Hepatocyte (in vitro differentiated cells): ENCODE results near the gene PDE4D. TPM values are rescaled to one million over a fixed set of nuclear protein-coding genes. Genes with fewer than 3 reads are reported as not detected.

Experiments
- DNase-seq: peaks from one replicate; pipeline ENCODE4 v3.0.0-alpha.2; 2016; ENCODE audit warnings: low spot score
- H2AFZ ChIP-seq: fragments of 200-600 bp; sonication (generic); 2 replicates; pipeline ENCODE4 v1.6.0; 2016; ENCODE audit warnings: antibody characterized with exemption, mild to moderate bottlenecking
- H3K27ac ChIP-seq: fragments of 200-600 bp; sonication (generic); 2 replicates; pipeline ENCODE4 v1.5.1; 2016; ENCODE audit warnings: mild to moderate bottlenecking
- H3K27me3 ChIP-seq: fragments of 200-600 bp; sonication (generic); 2 replicates; pipeline ENCODE4 v1.6.1; 2016
- H3K36me3 ChIP-seq: fragments of 200-600 bp; sonication (generic); replicated peaks from 2 replicates; pipeline ENCODE4 v1.5.1; 2016; ENCODE audit warnings: low read depth; ENCODE audit not compliant: insufficient read depth
- H3K4me1 ChIP-seq: fragments of 200-600 bp; sonication (generic); 2 replicates; pipeline ENCODE4 v1.5.1; 2016; ENCODE audit warnings: mild to moderate bottlenecking, moderate library complexity; ENCODE audit not compliant: insufficient read depth
- H3K4me2 ChIP-seq: fragments of 200-600 bp; sonication (generic); 2 replicates; pipeline ENCODE4 v1.6.0; 2016
- H3K4me3 ChIP-seq: fragments of 200-600 bp; sonication (generic); 2 replicates; pipeline ENCODE4 v1.5.1; 2016; ENCODE audit warnings: mild to moderate bottlenecking
- H3K79me2 ChIP-seq: fragments of 200-600 bp; sonication (generic); 2 replicates; pipeline ENCODE4 v1.6.0; 2017; ENCODE audit warnings: mild to moderate bottlenecking
- H3K9me2 ChIP-seq: fragments of 200-600 bp; sonication (generic); replicated peaks from 2 replicates; pipeline ENCODE4 v1.6.0; 2017; ENCODE audit warnings: mild to moderate bottlenecking; ENCODE audit not compliant: insufficient read depth
- H3K9me3 ChIP-seq: fragments of 200-600 bp; sonication (generic); 2 replicates; pipeline ENCODE4 v1.5.1; 2016; ENCODE audit warnings: low read depth, mild to moderate bottlenecking
- H4K20me1 ChIP-seq: fragments of 200-600 bp; sonication (generic); 2 replicates; pipeline ENCODE4 v1.6.0; 2016; ENCODE audit warnings: mild to moderate bottlenecking; ENCODE audit not compliant: insufficient read depth, poor library complexity, severe bottlenecking
- EZH2 ChIP-seq: fragments of 200-600 bp; sonication (generic); IDR thresholded peaks from 2 replicates; pipeline ENCODE4 v1.6.1; 2016; ENCODE audit warnings: antibody characterized with exemption, mild to moderate bottlenecking, borderline replicate concordance
- EZH2phosphoT487 ChIP-seq: fragments of 200-600 bp; sonication (generic); IDR thresholded peaks from one replicate; pipeline ENCODE4 v1.6.1; 2018; ENCODE audit warnings: antibody characterized with exemption, mild to moderate bottlenecking, low read depth, moderate library complexity; ENCODE audit not compliant: unreplicated experiment, severe bottlenecking
- WGBS: methylation state at CpG from one replicate; pipeline ENCODE4 v1.1.6; 2016; ENCODE audit warnings: low lambda C conversion rate; ENCODE audit errors: missing lambda C conversion rate; 5-methylcytosine and 5-hydroxymethylcytosine counted together
- polyA plus RNA-seq: library from polyadenylated mRNA; unstranded; fragments of >200 nt; fragmentation: Nextera tagmentation; extraction: Ambion mirVana; gene quantifications from 2 replicates; pipeline ENCODE4 v1.2.1, GENCODE V29; 2016
- total RNA-seq: library from RNA; depleted of rRNA; stranded (reverse); fragments of >200 nt; gene quantifications from 2 replicates; pipeline ENCODE4 v1.2.3, GENCODE V29; 2014
- TF ChIP-seq, protein P1 (sequence below): fragments of 200-600 bp; sonication (generic); IDR thresholded peaks from 2 replicates; pipeline ENCODE4 v1.5.1; 2016; ENCODE audit warnings: antibody characterized with exemption, mild to moderate bottlenecking; ENCODE audit not compliant: poor library complexity

Gene PDE4D
- total and polyA plus RNA-seq, 2 experiments from 2014 or later = 14.5 to 45.2 TPM

DNA sequence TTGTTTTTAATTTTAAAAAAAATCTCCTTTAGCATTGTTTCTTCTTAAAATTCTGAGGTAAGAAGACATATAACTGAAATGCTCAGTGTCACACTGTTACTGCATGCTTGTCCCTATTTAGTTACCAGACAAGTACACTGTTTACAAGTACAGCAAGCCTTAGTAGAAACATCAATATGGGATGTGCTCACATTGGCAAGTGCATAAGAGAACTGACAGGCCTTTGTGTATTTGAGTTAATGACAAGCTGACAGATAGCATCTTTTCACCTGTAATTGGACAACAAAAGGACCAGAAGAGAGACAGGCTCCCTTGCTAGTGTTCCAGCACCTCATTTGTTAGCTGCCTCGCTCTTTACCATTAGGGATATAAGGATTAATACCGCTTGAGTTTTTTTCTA lies 63.6 kb downstream of the PDE4D start:
- TF ChIP-seq EZH2 (no peak), EZH2phosphoT487 (no peak)
- TF ChIP-seq, protein P1, sequence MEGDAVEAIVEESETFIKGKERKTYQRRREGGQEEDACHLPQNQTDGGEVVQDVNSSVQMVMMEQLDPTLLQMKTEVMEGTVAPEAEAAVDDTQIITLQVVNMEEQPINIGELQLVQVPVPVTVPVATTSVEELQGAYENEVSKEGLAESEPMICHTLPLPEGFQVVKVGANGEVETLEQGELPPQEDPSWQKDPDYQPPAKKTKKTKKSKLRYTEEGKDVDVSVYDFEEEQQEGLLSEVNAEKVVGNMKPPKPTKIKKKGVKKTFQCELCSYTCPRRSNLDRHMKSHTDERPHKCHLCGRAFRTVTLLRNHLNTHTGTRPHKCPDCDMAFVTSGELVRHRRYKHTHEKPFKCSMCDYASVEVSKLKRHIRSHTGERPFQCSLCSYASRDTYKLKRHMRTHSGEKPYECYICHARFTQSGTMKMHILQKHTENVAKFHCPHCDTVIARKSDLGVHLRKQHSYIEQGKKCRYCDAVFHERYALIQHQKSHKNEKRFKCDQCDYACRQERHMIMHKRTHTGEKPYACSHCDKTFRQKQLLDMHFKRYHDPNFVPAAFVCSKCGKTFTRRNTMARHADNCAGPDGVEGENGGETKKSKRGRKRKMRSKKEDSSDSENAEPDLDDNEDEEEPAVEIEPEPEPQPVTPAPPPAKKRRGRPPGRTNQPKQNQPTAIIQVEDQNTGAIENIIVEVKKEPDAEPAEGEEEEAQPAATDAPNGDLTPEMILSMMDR = no peak
- 90% methylated on average over 2 of the region's 2 CpGs for WGBS

DNA sequence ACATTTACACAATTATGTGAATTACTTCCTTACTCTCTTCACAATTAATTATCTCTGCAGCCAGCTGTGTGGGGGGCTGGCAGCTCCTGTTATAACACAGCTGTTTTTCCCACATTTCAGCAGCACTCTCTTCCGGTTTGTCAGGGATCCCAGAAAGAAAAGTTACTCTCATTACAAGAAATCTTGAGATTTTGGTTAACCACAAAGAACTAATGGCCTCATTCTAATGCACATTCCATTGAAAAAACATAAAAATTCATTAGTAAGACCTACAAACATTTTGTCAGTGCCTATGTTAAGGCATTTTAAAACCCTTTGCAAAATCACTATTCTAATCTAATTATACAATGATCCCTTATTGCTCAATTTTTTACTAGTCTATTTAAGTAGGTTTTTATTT lies 64.1 kb downstream of the PDE4D start:
- Histone ChIP-seq H4K20me1 (no peaks in the 10 kb centered on the region), H3K9me3 (no peaks in the 10 kb centered on the region), H3K4me3 (no peak overlapping the region), H3K79me2 (no peaks in the 10 kb centered on the region), H3K4me1 (no peaks in the 10 kb centered on the region), H3K4me2 (no peak overlapping the region), H3K27me3 (no peaks in the 10 kb centered on the region), H2AFZ (no peak overlapping the region), H3K9me2 (no peaks in the 10 kb centered on the region), H3K36me3 (no peaks in the 10 kb centered on the region), H3K27ac (no peak overlapping the region)
- TF ChIP-seq EZH2phosphoT487 (no peak), EZH2 (no peak)
- TF ChIP-seq, protein P1 = no peak
- WGBS = 58% methylated on average over 1 of the region's 1 CpG
- no peak for DNase-seq

More for the DNA sequence above, 63.6 kb downstream of the PDE4D start:
- Histone ChIP-seq H3K79me2 (no peaks in the 10 kb centered on the region), H2AFZ (no peak overlapping the region), H3K36me3 (no peaks in the 10 kb centered on the region), H3K27me3 (no peaks in the 10 kb centered on the region), H3K27ac (no peak overlapping the region), H3K4me3 (no peak overlapping the region), H3K4me1 (no peaks in the 10 kb centered on the region), H3K4me2 (no peak overlapping the region), H3K9me2 (no peaks in the 10 kb centered on the region), H4K20me1 (no peaks in the 10 kb centered on the region), H3K9me3 (no peaks in the 10 kb centered on the region)
- DNase-seq = no peak

DNA sequence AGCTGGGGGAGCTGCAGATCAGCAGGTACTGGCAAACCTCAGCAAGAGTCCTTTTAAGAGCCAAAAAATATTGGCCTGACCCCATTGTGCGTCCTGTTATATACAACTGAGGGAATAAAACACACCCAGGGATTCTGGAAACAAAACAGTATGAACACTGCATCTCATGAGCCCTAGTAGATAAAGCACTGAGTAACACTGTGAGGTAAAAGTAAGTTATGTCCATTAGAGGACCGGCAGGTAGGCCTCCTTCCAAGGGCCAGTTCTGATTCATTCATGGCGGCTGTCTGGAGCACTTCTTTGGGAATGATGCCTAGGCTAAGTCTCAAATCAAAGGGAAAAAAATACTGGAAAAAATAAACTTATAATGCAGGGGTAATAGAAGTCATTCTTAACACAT lies 64.9 kb downstream of the PDE4D start:
- Histone ChIP-seq H3K36me3 (no peaks in the 10 kb centered on the region), H3K27ac (no peak overlapping the region), H3K4me1 (no peaks in the 10 kb centered on the region), H3K27me3 (no peaks in the 10 kb centered on the region), H3K9me3 (no peaks in the 10 kb centered on the region), H3K79me2 (no peaks in the 10 kb centered on the region), H3K4me3 (no peak overlapping the region), H2AFZ (no peak overlapping the region), H3K9me2 (no peaks in the 10 kb centered on the region), H4K20me1 (no peaks in the 10 kb centered on the region), H3K4me2 (no peak overlapping the region)
- no peak for TF ChIP-seq EZH2phosphoT487
- TF ChIP-seq, protein P1 = no peak
- TF ChIP-seq EZH2 = no peak
- no peak for DNase-seq
- WGBS = 84% methylated on average over 3 of the region's 3 CpGs

DNA sequence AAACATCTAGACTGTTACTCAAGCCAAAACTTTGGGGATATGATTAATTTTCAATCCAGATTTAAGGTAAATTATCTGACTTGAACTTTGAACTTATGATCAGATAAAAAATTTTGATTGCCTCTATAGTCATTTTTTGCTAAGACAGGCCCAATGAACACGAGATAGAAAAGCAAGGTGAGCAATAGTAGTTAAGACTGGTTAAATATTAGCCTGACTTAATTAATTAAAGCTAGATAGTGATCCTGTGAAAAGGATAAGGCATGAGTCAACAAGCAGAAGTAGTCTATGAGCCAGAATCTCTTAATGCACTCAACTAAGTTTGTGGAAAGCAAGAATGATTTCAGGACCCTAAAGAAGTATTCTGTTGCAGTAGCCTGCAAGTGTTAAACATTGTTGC lies 66.5 kb downstream of the PDE4D start:
- Histone ChIP-seq H3K4me3 (no peak overlapping the region), H3K9me2 (no peaks in the 10 kb centered on the region), H3K4me2 (no peak overlapping the region), H4K20me1 (no peaks in the 10 kb centered on the region), H3K27me3 (no peaks in the 10 kb centered on the region), H3K27ac (no peak overlapping the region), H3K9me3 (no peaks in the 10 kb centered on the region), H3K4me1 (no peaks in the 10 kb centered on the region), H3K36me3 (no peaks in the 10 kb centered on the region), H3K79me2 (no peaks in the 10 kb centered on the region), H2AFZ (no peak overlapping the region)
- DNase-seq = no peak
- TF ChIP-seq EZH2 = no peak
- no peak for TF ChIP-seq EZH2phosphoT487
- TF ChIP-seq, protein P1 = no peak
- 57% methylated on average over 1 of the region's 1 CpG for WGBS
